ENCODE measurements around the gene PICK1. TPM values are rescaled to one million over a fixed set of nuclear protein-coding genes. Genes with fewer than 3 reads are reported as not detected.
"Not testable (repeated sequence)": the region's sequence is repeated elsewhere in the genome, so short reads cannot be mapped to it uniquely, and the experiment has no call there.

PICK1 gene
- polyA plus RNA-seq, 4 donors = 23.0 to 44.9 (median 31.7) TPM

GRCh38 chr22:38073150-38074130 lies 16.2 kb downstream of the PICK1 start:
- no peak for DNase-seq (ENCODE audit: low read depth in 4 of 4, low spot score in 3 of 4)

DNA sequence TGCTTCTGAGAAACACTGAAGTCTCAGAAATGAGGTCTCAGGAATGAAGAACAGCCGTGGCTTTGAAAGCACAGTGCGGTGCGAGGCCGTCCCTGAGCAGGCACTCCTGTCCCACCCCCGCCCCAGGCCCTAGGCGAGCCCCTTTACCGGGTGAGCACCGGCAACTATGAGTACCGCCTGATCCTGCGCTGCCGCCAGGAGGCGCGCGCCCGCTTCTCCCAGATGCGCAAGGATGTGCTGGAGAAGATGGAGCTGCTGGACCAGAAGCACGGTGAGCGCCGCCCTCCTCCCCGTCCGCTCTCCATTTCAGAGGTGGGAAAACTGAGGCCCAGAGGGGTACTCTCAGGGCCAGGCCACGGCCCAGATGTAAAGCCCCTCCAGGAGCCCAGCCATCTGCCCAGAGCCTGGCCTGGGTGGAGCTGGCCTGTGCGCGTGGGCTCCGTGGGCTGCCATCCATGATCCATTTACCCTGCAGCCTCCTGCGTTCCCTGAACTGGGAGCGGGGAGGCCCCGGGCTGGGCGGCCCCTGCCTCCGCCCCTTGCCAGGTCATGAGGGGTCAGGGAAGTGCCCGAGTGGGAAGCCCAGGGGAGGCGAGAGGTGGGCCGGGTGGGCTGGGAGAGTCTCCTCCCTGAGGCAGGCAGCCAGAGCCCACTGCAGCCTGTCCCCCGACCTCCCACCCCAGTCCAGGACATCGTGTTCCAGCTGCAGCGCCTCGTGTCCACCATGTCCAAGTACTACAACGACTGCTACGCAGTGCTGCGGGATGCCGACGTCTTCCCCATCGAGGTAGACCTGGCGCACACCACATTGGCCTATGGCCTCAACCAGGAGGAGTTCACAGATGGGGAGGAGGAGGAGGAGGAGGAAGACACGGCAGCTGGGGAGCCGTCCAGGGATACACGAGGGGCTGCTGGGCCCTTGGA lies 17.2 kb downstream of the PICK1 start:
- no peak for DNase-seq (ENCODE audit: low read depth in 4 of 4, low spot score in 3 of 4)

- DNase-seq (ENCODE audit: low read depth in 4 of 4, low spot score in 3 of 4) = no peak
Measured at GRCh38 chr22:38075105-38075825, 18.1 kb downstream of the PICK1 start.

GRCh38 chr22:38075961-38076360 lies 18.8 kb downstream of the PICK1 start:
- DNase-seq (ENCODE audit: low read depth in 4 of 4, low spot score in 3 of 4) = no peak

DNA sequence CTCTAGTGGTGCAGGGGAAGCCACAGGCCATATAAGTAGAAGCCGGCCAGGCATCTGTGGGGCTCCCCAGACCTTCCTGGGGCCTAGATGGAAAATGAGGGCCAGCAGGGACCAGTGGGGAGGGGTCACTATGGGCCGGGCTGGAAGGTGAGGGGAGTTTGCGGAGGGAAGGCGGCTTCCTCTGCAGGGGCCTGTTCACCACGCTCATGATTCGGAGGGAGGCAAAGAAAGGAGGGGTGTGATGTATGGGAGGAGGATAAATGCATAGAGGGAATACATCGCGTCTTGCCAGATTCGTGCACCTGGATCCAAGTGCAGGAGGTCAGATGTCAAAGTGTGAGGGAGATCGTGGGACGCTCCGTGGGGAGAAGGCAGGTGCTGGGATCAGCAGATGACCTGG lies 19.9 kb downstream of the PICK1 start:
- no peak for DNase-seq (ENCODE audit: low read depth in 4 of 4, low spot score in 3 of 4)

- DNase-seq (ENCODE audit: low read depth in 4 of 4, low spot score in 3 of 4) = no peak
Measured at GRCh38 chr22:38077595-38077994, 20.4 kb downstream of the PICK1 start.

DNA sequence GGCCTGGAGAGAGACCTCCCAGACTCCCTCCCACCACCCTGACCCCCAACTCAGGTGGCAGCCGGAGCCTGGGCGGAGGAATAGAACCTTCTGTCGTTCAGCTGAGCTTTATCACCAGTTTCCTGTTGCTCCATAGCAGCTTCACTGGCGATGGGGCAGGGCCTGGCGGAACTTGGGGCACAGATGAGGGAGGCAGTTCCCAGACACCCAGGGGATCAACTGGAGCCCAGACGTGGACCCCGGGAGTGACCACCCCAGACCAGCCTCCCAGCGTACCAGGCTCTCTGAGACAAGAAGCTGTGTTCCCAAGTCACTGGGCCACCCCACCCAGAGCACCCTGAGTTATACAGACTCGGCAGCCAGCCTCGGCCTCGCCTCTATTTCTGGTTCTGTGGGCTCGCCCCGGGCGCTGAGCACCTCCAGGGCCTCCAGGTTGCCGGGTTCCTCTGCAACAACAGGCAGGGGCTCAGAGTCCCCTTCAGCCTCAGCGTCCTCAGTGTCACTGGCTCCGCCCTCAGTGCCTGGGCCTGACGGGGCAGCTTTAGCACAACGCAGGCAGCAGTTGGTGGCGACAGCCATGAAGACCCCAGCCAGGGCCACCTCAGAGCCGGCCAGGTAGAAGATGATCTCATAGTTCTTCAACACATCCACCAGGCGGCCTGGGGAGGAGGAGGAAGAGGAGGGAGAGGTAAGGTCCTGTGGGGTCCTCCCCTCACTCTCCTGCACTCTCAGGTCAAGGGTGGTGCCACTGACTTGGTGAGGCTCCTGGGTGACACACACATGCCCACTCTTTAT lies 21.0 kb downstream of the PICK1 start:
- DNase-seq (ENCODE audit: low read depth in 4 of 4, low spot score in 3 of 4) = no peak

GRCh38 chr22:38079208-38079607 lies 22.0 kb downstream of the PICK1 start:
- not testable (repeated sequence) for DNase-seq (ENCODE audit: low read depth in 4 of 4, low spot score in 3 of 4)

DNA sequence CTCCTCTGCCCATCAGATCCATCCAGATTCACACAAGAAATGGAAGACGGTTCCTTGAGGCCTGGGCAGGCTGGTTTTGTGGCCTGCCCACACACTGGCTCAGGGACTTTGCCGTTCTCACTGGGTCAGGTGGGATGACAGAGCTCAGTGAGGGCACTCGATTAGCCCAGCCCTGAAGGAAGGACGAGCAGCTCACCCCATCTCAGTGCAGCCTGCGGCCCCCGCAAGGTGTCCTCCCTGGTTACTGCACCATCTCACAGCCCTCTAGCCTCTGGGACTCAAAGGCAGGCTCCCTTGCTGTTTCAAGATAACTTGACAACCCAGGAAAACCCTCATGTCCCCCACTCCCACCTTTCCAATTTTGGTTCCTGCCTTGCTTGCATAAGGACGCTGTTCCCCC lies 22.6 kb downstream of the PICK1 start:
- DNase-seq (ENCODE audit: low read depth in 4 of 4, low spot score in 3 of 4) = no peak

- no peak for DNase-seq (ENCODE audit: low read depth in 4 of 4, low spot score in 3 of 4)
Measured at GRCh38 chr22:38080474-38080849, 23.3 kb downstream of the PICK1 start.

- DNase-seq (ENCODE audit: low read depth in 4 of 4, low spot score in 3 of 4) = no peak
Measured at GRCh38 chr22:38080850-38081635, 23.8 kb downstream of the PICK1 start.

DNA sequence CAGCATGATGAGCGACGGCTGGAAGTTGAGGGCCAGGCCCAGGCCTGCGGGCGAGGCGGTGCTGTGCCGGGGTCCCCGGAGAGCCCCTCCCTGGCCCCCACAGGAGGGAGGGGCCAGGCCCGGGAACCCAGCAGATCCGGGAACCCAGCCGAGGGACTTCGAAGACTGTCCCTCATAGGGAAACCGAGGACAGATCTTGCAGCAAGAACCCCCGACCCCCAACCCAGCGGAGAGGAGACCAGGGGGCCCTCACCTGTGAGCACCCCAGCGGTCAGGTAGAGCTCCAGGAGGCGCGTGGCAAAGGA lies 24.4 kb downstream of the PICK1 start:
- no peak for DNase-seq (ENCODE audit: low read depth in 4 of 4, low spot score in 3 of 4)

- DNase-seq (ENCODE audit: low read depth in 4 of 4, low spot score in 3 of 4) = no peak
Measured at GRCh38 chr22:38081941-38082828, 25.0 kb downstream of the PICK1 start.

DNA sequence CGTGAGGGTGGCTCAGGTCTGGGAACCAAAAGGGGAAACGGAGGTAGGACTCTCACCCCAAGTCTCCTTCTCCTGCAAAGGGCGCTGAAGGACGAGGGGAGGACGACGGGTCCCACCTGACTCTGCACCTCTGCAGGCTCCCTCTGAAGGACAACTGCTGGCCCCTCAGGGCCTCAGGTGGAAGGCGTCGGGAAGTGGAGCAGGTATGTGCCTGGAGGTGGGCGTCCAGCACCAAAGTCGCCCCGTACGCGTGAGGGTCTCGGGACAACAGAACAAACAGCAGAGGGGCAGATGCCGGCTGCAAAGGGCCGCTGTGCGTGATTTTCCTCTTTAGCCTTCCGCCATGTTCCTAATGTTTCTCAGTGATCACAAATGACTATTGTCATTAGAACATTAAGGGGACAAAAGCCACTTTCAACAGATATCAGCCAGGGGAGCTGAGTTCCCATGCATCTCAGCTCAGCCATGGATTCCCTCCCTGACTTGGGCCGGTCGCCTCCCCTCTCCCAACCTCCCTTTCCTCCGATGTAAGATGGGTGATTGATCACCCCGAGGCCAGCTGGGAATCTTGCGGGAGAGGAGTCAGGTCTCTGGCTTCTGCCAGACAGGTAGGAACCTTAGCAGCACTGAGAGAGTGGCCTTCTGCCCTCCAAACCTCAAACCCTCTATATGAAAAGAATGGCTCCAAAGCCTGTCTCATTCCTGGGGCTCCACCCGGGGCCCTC lies 25.9 kb downstream of the PICK1 start:
- DNase-seq (ENCODE audit: low read depth in 4 of 4, low spot score in 3 of 4) = no peak

DNA sequence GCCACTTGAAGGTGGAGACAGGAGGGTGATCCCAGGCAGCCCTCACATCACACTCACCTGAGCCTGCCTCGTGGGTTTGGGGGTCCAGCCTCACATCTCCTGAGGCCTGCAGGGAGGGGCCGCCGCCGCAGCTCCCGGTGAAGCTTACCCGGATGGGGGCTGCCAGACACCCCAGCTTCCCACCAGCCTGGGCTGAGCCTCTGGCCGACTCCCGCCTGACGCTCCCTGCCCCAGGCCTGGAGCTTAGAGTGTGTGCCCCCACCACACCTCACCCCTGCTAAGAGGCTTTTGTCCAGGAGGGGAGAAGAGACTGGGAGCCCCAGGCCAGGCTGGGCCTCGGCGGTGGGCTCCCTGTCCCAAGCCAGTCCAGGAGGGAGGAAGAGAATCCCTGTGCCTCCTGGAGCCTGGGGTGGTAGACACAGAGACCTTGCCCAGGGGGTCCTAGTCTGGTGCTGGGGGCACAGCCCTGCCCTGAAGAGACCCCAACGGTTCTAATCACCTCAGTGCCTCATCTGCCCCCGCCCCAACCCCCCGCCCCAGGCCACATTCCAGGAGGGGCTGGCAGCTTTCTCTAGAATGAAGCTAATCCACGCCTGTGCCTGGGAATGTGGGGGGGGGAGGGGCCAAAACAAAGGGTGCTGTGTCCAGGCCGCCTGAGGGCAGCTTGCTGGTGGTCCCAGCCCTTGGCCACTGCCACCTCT lies 26.9 kb downstream of the PICK1 start, which contains the start of gene SLC16A8:
Gene SLC16A8, minus strand, starts transcription at position 254 of the 701 bp plus-strand sequence. CDS start 1,311 bp downstream, outside the sequence.
- DNase-seq (ENCODE audit: low read depth in 4 of 4, low spot score in 3 of 4) = no peak

DNA sequence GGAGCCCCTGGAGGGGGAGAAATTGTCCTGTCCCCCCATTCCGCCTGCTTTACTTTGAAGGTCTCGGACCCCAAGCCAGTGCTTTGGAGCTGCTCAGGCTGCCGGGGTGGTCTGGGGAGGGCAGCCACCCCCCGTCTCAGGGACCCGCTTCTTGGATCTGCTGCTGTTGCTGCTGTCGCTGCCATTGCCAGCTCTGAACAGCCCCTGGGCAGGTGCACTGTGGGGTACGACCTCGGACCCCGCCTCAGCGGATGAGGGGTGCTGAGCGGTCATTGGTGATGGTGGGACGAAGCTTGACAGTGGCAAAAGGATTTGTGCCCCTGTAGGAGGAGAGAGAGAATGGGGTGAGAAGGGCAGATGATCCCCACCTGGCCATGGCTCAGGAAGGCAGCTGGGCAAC lies 27.9 kb downstream of the PICK1 start:
- no peak for DNase-seq (ENCODE audit: low read depth in 4 of 4, low spot score in 3 of 4)

GRCh38 chr22:38085501-38085900 lies 28.3 kb downstream of the PICK1 start:
- no peak for DNase-seq (ENCODE audit: low read depth in 4 of 4, low spot score in 3 of 4)
